Activated CD4-positive, alpha-beta memory T cell treated with anti-CD3 and anti-CD28 coated beads, Interleukin-2, amount 10 ng/mL, durations not matched to agents 7 days and 5 days (primary cell): ENCODE measurements around the gene ADAP1. TPM values are rescaled to one million over a fixed set of nuclear protein-coding genes. Genes with fewer than 3 reads are reported as not detected.

Experiments used
- CTCF ChIA-PET: fragments of 350-600 bp; sonication (Branson Sonifier 250); formaldehyde crosslinking; loops from one replicate; lab custom pipeline; 2021; ENCODE audit warnings: antibody characterized with exemption, inconsistent platforms; lab: Charles Lee
- POLR2A ChIA-PET: fragments of 350-600 bp; sonication (Branson Sonifier 250); formaldehyde crosslinking; loops from one replicate; lab custom pipeline; 2021; ENCODE audit warnings: antibody characterized with exemption; lab: Charles Lee
- DNase-seq: peaks from one replicate; pipeline ENCODE4 v3.0.0-alpha.2; 2020
- H3K27ac Mint-ChIP-seq: one replicate; pipeline ENCODE4 v1.8.0; 2021; ENCODE audit warnings: mild to moderate bottlenecking, mixed read lengths
- H3K27me3 Mint-ChIP-seq: one replicate; pipeline ENCODE4 v1.8.0; 2021; ENCODE audit warnings: mixed read lengths
- H3K36me3 Mint-ChIP-seq: one replicate; pipeline ENCODE4 v1.8.0; 2021; ENCODE audit warnings: low read depth, mixed read lengths
- H3K4me1 Mint-ChIP-seq: one replicate; pipeline ENCODE4 v1.8.0; 2021; ENCODE audit warnings: mixed read lengths
- H3K4me3 Mint-ChIP-seq: one replicate; pipeline ENCODE4 v1.8.0; 2021; ENCODE audit warnings: mild to moderate bottlenecking, mixed read lengths
- H3K9me3 Mint-ChIP-seq: one replicate; pipeline ENCODE4 v1.8.0; 2021; ENCODE audit warnings: mixed read lengths
- total RNA-seq, 2 experiments: library from RNA; stranded (reverse); gene quantifications; one replicate each; pipeline ENCODE4 v1.2.3, GENCODE V29; 2021

The ADAP1 gene
- total RNA-seq, 2 experiments from 2014 or later: 11.1 to 13.0 TPM

- H3K27me3 Mint-ChIP-seq: no peaks in the 10 kb centered on the region
- no peak overlapping the region for H3K4me3 Mint-ChIP-seq
- no peaks in the 10 kb centered on the region for H3K9me3 Mint-ChIP-seq
- H3K36me3 Mint-ChIP-seq: peaks cover 39% of the 10 kb centered on the region
- no peaks in the 10 kb centered on the region for H3K4me1 Mint-ChIP-seq
- ChIA-PET POLR2A (no interaction called here), CTCF (no interaction called here)
- no peak for DNase-seq
- no peak overlapping the region for H3K27ac Mint-ChIP-seq
Observed at GRCh38 chr7:889025-889390, 65.5 kb downstream of the ADAP1 start.

GRCh38 chr7:888081-889024 is 66.1 kb downstream of the ADAP1 start:
- Mint-ChIP-seq H3K4me3 (no peak overlapping the region), H3K27ac (no peak overlapping the region), H3K36me3 (peaks cover 36% of the 10 kb centered on the region), H3K27me3 (no peaks in the 10 kb centered on the region), H3K9me3 (no peaks in the 10 kb centered on the region), H3K4me1 (no peaks in the 10 kb centered on the region)
- ChIA-PET POLR2A (no interaction called here), CTCF (no interaction called here)
- no peak for DNase-seq

GRCh38 chr7:887488-887820 is 67.0 kb downstream of the ADAP1 start:
- Mint-ChIP-seq H3K4me3 (no peak overlapping the region), H3K27me3 (no peaks in the 10 kb centered on the region), H3K9me3 (no peaks in the 10 kb centered on the region), H3K36me3 (peaks cover 27% of the 10 kb centered on the region), H3K4me1 (no peaks in the 10 kb centered on the region), H3K27ac (no peak overlapping the region)
- ChIA-PET POLR2A (no interaction called here), CTCF (no interaction called here)
- no peak for DNase-seq

GRCh38 chr7:886626-887487 is 67.6 kb downstream of the ADAP1 start:
- Mint-ChIP-seq H3K9me3 (no peaks in the 10 kb centered on the region), H3K4me1 (peaks cover 2% of the 10 kb centered on the region), H3K4me3 (no peak overlapping the region), H3K27me3 (no peaks in the 10 kb centered on the region), H3K36me3 (peaks cover 23% of the 10 kb centered on the region), H3K27ac (no peak overlapping the region)
- ChIA-PET CTCF (no interaction called here), POLR2A (no interaction called here)
- DNase-seq: no peak

- CTCF ChIA-PET: interaction anchor here (1.1 kb wide), 1 partner anchor 22 kb away, joined by 3 read pairs; no protein-coding TSS in a partner anchor
- POLR2A ChIA-PET: interaction anchor here (1.4 kb wide), 1 partner anchor 16 kb away, joined by 3 read pairs; no protein-coding TSS in a partner anchor
- Mint-ChIP-seq H3K4me3 (no peak overlapping the region), H3K27me3 (no peaks in the 10 kb centered on the region), H3K36me3 (peaks cover 19% of the 10 kb centered on the region), H3K27ac (no peak overlapping the region), H3K4me1 (peaks cover 2% of the 10 kb centered on the region), H3K9me3 (no peaks in the 10 kb centered on the region)
- DNase-seq: no peak
Observed at GRCh38 chr7:885893-886625, 68.4 kb downstream of the ADAP1 start.

- peaks cover 2% of the 10 kb centered on the region for H3K4me1 Mint-ChIP-seq
- no peaks in the 10 kb centered on the region for H3K9me3 Mint-ChIP-seq
- ChIA-PET CTCF (interaction anchor here (1.1 kb wide), 1 partner anchor 23 kb away, joined by 3 read pairs; no protein-coding TSS in a partner anchor), POLR2A (interaction anchor here (1.4 kb wide), 1 partner anchor 16 kb away, joined by 3 read pairs; no protein-coding TSS in a partner anchor)
- no peak overlapping the region for H3K27ac Mint-ChIP-seq
- peaks cover 12% of the 10 kb centered on the region for H3K36me3 Mint-ChIP-seq
- no peak for DNase-seq
- no peaks in the 10 kb centered on the region for H3K27me3 Mint-ChIP-seq
- H3K4me3 Mint-ChIP-seq: no peak overlapping the region
Observed at GRCh38 chr7:885261-885892, 69.1 kb downstream of the ADAP1 start.

- H3K9me3 Mint-ChIP-seq: no peaks in the 10 kb centered on the region
- peaks cover 12% of the 10 kb centered on the region for H3K36me3 Mint-ChIP-seq
- H3K27me3 Mint-ChIP-seq: no peaks in the 10 kb centered on the region
- no peak overlapping the region for H3K27ac Mint-ChIP-seq
- peaks cover 8% of the 10 kb centered on the region for H3K4me1 Mint-ChIP-seq
- ChIA-PET CTCF (interaction anchor here (1.1 kb wide), 1 partner anchor 24 kb away, joined by 3 read pairs; no protein-coding TSS in a partner anchor), POLR2A (no interaction called here)
- no peak for DNase-seq
- H3K4me3 Mint-ChIP-seq: no peak overlapping the region
Observed at GRCh38 chr7:884191-885003, 70.1 kb downstream of the ADAP1 start.

- DNase-seq: no peak
- Mint-ChIP-seq H3K4me1 (peaks cover 14% of the 10 kb centered on the region), H3K36me3 (peaks cover 13% of the 10 kb centered on the region), H3K27ac (no peak overlapping the region), H3K27me3 (no peaks in the 10 kb centered on the region), H3K9me3 (no peaks in the 10 kb centered on the region), H3K4me3 (no peak overlapping the region)
- ChIA-PET CTCF (no interaction called here), POLR2A (no interaction called here)
Observed at GRCh38 chr7:883055-884021, 71.1 kb downstream of the ADAP1 start.

- no peak for DNase-seq
- H3K36me3 Mint-ChIP-seq: peaks cover 14% of the 10 kb centered on the region
- POLR2A ChIA-PET: no interaction called here
- H3K4me3 Mint-ChIP-seq: no peak overlapping the region
- H3K9me3 Mint-ChIP-seq: no peaks in the 10 kb centered on the region
- H3K27me3 Mint-ChIP-seq: no peaks in the 10 kb centered on the region
- H3K4me1 Mint-ChIP-seq: peaks cover 18% of the 10 kb centered on the region
- no peak overlapping the region for H3K27ac Mint-ChIP-seq
- CTCF ChIA-PET: no interaction called here
Observed at GRCh38 chr7:882336-883035, 72.0 kb downstream of the ADAP1 start.

GRCh38 chr7:881441-882234 is 72.8 kb downstream of the ADAP1 start:
- H3K4me3 Mint-ChIP-seq: no peak overlapping the region
- ChIA-PET CTCF (no interaction called here), POLR2A (no interaction called here)
- H3K9me3 Mint-ChIP-seq: no peaks in the 10 kb centered on the region
- peaks cover 18% of the 10 kb centered on the region for H3K4me1 Mint-ChIP-seq
- H3K36me3 Mint-ChIP-seq: peaks cover 17% of the 10 kb centered on the region
- no peaks in the 10 kb centered on the region for H3K27me3 Mint-ChIP-seq
- no peak for DNase-seq
- H3K27ac Mint-ChIP-seq: no peak overlapping the region
